Lung microvascular endothelial cell (primary cell): ENCODE data around the gene RRP12. TPM values are rescaled to one million over a fixed set of nuclear protein-coding genes. Genes with fewer than 3 reads are reported as not detected.
"Not testable (repeated sequence)": the region's sequence is repeated elsewhere in the genome, so short reads cannot be mapped to it uniquely, and the experiment has no call there.

Experiments
- DNase-seq, 2 donors: peaks; one replicate each; pipeline versions ENCODE4 v3.0.0 to v3.0.0-alpha.2; 2010; ENCODE audit warnings: low read depth in 2 of 2
- total RNA-seq: library from RNA; depleted of rRNA; stranded (reverse); fragments of >200 nt; gene quantifications from 2 replicates; pipeline ENCODE4 v1.2.1, GENCODE V29; 2014

RRP12 gene, protein sequence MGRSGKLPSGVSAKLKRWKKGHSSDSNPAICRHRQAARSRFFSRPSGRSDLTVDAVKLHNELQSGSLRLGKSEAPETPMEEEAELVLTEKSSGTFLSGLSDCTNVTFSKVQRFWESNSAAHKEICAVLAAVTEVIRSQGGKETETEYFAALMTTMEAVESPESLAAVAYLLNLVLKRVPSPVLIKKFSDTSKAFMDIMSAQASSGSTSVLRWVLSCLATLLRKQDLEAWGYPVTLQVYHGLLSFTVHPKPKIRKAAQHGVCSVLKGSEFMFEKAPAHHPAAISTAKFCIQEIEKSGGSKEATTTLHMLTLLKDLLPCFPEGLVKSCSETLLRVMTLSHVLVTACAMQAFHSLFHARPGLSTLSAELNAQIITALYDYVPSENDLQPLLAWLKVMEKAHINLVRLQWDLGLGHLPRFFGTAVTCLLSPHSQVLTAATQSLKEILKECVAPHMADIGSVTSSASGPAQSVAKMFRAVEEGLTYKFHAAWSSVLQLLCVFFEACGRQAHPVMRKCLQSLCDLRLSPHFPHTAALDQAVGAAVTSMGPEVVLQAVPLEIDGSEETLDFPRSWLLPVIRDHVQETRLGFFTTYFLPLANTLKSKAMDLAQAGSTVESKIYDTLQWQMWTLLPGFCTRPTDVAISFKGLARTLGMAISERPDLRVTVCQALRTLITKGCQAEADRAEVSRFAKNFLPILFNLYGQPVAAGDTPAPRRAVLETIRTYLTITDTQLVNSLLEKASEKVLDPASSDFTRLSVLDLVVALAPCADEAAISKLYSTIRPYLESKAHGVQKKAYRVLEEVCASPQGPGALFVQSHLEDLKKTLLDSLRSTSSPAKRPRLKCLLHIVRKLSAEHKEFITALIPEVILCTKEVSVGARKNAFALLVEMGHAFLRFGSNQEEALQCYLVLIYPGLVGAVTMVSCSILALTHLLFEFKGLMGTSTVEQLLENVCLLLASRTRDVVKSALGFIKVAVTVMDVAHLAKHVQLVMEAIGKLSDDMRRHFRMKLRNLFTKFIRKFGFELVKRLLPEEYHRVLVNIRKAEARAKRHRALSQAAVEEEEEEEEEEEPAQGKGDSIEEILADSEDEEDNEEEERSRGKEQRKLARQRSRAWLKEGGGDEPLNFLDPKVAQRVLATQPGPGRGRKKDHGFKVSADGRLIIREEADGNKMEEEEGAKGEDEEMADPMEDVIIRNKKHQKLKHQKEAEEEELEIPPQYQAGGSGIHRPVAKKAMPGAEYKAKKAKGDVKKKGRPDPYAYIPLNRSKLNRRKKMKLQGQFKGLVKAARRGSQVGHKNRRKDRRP (N-terminal part only)
- total RNA-seq, result 6.8 and 9.3 TPM in 2 replicates

GRCh38 chr10:97400665-97401454, at the start of gene RRP12:
Gene RRP12 (minus strand): TSS chr10:97401340. CDS start chr10:97401231, 109 bp downstream.
- DNase-seq, result peak; percentile 98 to 99

DNA sequence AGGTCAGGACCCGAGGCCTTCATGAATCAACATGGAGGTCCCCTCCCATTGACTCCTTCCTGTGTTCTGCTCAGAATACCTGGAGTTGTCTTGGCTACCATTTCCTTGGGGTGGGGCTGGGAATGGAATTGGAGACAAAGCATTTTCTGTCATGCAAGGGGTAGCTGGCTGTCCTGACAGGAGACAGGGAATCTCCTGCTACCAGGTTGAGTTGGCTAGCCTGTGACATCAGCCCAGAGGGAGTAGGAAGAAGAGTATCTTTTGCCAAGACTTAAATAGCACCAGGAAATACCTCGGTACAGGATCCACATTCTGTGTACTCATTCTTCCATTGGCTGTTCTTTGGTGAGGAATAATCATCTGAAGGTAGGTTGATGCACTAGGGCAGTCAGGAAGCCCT, 49.7 kb upstream of the RRP12 start:
- DNase-seq, result peak; percentile 51 to 56

GRCh38 chr10:97445722-97446639, 44.8 kb upstream of the RRP12 start, which contains the start of the genes EXOSC1 and ZDHHC16:
Gene EXOSC1 (minus strand): TSS chr10:97446006. CDS start chr10:97445985, 21 bp downstream.
Gene ZDHHC16 (plus strand): TSS chr10:97446175. CDS start chr10:97451676, 5,501 bp downstream.
- peak; percentile 96 to 97 for DNase-seq

DNA sequence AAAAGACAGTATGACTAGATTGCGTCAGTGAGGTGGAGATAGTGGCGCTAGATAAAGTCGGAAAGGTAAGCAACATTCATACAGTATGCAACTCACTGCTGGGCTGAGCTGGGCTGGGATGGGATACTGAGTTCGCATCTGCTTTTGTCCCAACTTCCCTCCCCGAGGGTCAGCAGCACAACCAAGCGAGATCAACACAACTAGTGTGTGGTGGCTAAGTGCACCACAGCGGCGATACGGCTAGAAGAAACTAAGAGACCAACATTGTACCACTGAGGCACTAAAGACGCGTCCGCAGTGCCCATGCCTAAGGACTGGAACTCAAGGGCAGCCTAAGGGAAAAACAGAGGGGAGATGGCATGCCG, 44.2 kb upstream of the RRP12 start:
- peak; percentile 16 to 19 for DNase-seq

DNA sequence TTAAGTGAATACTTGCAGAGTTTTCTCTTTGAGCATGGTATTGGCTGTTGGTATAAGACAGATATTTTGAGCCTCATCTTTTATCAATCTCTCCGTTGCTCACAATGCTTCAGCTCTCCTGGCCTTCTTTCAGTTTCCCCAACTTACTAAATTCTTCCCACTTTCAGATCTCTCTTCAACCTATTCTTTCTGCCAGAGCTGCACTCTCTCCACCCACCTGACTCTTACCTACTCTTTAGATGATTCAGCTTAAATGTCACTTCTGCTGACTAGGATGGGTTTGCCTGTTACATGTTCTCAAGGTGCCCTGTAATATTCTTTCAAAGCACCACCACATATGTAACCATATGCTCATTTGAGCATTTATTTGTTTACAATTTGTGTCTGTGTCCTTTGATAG, 43.1 kb upstream of the RRP12 start:
- no peak for DNase-seq

DNA sequence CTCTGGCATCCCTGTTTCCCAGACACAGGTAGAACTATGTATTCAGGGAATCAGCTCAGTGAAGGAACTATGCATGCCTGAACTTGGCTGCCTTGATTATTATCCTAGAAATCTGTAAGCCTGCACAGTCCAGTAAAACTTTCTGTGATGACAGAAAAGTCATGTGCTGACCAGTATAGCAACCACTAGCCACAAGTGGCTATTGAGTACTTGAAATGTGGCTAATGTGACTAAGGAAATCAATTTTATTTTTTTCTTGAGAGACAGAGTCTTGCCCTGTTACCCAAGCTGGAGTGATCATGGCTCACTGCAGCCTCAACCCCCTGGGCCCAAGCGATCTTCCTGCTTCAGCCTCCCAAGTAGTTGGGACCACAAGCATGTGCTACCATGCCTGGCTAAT, 41.1 kb upstream of the RRP12 start:
- no peak for DNase-seq

DNA sequence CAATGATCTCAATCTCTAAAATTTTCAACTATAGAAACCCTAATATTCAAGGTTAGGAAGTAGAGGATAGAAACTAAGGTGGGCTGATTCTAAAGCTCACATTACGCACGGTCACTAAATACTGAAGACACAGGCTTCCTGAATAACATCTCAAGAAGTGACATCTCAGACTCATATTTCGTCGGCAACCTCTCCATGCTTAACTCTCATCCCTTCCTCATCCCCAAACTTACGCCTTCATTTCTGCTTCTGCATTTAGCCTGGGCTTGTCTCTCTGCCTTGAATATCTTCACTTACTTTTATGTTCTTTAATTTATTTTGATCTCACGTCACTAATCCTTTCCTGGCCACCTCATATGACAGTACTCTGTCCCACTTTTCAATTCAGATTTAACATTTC, 34.1 kb upstream of the RRP12 start:
- no peak for DNase-seq

DNA sequence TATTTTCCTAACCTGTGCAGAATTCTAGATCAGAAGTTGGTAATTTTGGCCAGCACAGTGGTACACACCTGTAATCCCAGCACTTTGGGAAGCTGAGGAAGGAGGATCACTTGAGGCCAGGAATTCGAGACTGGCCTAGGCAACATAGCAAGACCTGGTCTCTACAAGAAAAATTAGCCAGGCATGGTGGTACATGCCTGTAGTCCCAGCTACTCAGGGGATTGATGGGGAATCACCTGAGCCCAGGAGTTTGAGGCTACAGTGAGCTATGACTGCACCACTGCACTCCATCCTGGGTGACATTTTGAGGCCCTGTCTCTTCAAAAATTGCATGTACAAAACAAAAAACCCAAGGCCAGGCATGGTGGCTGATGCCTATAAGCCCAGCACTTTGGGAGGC, 33.4 kb upstream of the RRP12 start:
- no peak for DNase-seq

DNA sequence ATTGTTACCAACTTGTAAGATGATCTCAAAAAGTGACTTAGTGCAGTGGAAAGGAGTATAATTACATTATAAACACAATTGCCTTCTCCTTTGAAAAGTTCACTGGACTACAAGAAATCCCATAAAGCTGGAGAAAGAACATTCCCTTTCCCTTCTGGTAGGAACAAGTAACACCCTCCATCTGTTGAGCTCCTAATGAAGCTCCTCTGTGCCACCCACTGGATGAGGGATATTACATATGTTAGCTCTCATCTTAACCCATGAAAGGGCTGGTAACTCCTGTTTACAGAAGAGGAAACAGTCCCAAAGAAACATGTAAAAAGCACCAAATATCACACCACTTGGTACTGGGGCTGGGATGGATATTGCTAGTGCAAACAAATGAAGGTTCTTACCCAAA, 32.9 kb upstream of the RRP12 start:
- no peak for DNase-seq

DNA sequence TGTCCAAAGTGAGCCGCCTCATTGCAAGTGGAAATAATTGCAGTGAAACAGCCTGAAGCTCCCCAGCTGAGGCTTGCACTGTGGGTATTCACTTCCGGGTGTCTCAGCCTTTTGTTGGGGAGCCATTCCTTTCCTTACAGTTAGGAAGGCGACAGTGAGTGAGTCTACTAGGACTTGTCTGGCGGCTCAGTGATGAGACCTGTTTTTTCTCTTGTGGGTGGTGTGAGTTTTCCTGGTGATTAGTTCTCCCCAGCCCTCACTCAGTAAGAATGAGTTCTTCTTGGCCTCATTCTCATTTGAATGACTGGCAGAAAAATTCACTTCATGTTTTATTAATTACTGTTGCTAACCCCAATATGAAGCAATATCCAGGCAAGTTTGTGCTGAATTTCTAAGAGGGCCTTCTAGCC, 27.4 kb upstream of the RRP12 start:
- DNase-seq, result peak in 1 of 2 donors; percentile 40

- DNase-seq, result peak; percentile 57 to 60
Observed at GRCh38 chr10:97427571-97428179, 26.5 kb upstream of the RRP12 start.

- DNase-seq, result peak; percentile 19 to 42
Observed at GRCh38 chr10:97426776-97427570, 25.8 kb upstream of the RRP12 start.

- peak; percentile 97 to 99 for DNase-seq
Observed at GRCh38 chr10:97425964-97426775, 25.0 kb upstream of the RRP12 start, which contains the start of gene PGAM1. Gene PGAM1 (plus strand): TSS chr10:97426191. CDS start chr10:97426308, 117 bp downstream.

GRCh38 chr10:97423757-97424098, 22.6 kb upstream of the RRP12 start:
- DNase-seq, result not testable (repeated sequence)

GRCh38 chr10:97416565-97416964, 15.4 kb upstream of the RRP12 start:
- DNase-seq, result no peak

GRCh38 chr10:97412891-97413304, 11.8 kb upstream of the RRP12 start:
- peak in 1 of 2 donors; percentile 49 for DNase-seq

- DNase-seq, result no peak
Observed at GRCh38 chr10:97411406-97411805, 10.3 kb upstream of the RRP12 start.
